K562 (cell line): ENCODE data around the gene KCNK3. TPM values are rescaled to one million over a fixed set of nuclear protein-coding genes. Genes with fewer than 3 reads are reported as not detected.

Source experiments
- ATAC-seq: fragments of 200-7000 bp; cut with Tn5 transposase; 3 replicates; pipeline ENCODE4 v1.9.1; 2020; ENCODE audit warnings: moderate library complexity
- BruUV-seq: library from RNA; stranded (reverse); fragments of 400-500 nt; replicated peaks from 2 replicates; lab custom pipeline; 2021; lab: Mats Ljungman, UMichigan
- CTCF ChIA-PET: fragments of 300-600 bp; formaldehyde crosslinking; extraction: SDS; loops from one replicate; lab custom pipeline; 2021; ENCODE audit warnings: low intra/inter-chr PET ratio; lab: Yijun Ruan, JAX
- POLR2A ChIA-PET: fragments of 300-600, 350-650 bp; sonication (Branson Sonifier 250); formaldehyde crosslinking; extraction: SDS; loops from one replicate; lab custom pipeline; 2021; ENCODE audit warnings: antibody characterized with exemption, inconsistent platforms; lab: Yijun Ruan, JAX
- DNase-seq, 4 experiments: peaks; one replicate each; pipeline versions ENCODE4 v3.0.0 to v3.0.0-alpha.2; 2011 to 2018; ENCODE audit warnings: low spot score in 3 of 4, mixed read lengths in 3 of 4; ENCODE audit errors: extremely low read depth in 1 of 4
- FAIRE-seq: peaks from 2 replicates; lab custom pipeline; 2011; peaks lifted over from hg19 to GRCh38; lab: Jason Lieb, UNC
- H2AFZ ChIP-seq: 2 replicates; pipeline ENCODE4 v1.6.0; 2011; ENCODE audit warnings: low read depth, low read length, control low read depth, inconsistent platforms
- H3K27ac ChIP-seq: fragments of 200-600 bp; 3 replicates; pipeline ENCODE4 v1.8.0; 2011; ENCODE audit warnings: low read depth, mild to moderate bottlenecking, control low read depth, inconsistent platforms, low read length, moderate library complexity, mixed read lengths; ENCODE audit errors: extremely low read depth
- H3K27me3 ChIP-seq, 2 experiments: fragments of 300-600 bp in 1 of 2; 2 replicates in 1 of 2; 3 replicates in 1 of 2; pipeline versions ENCODE4 v1.6.0 to v1.8.0; 2011; ENCODE audit warnings: inconsistent platforms in 2 of 2, low read length in 2 of 2, mild to moderate bottlenecking in 1 of 2, mixed read lengths in 1 of 2, moderate library complexity in 1 of 2; ENCODE audit not compliant: control insufficient read depth in 2 of 2, insufficient read depth in 2 of 2
- H3K36me3 ChIP-seq: fragments of 300-600 bp; 3 replicates; pipeline ENCODE4 v1.8.0; 2011; ENCODE audit warnings: mild to moderate bottlenecking, low read length, inconsistent platforms; ENCODE audit not compliant: control insufficient read depth, insufficient read depth
- H3K4me1 ChIP-seq, 2 experiments: fragments of 200-600 bp in 1 of 2; replicated peaks in 1 of 2; 2 replicates in 1 of 2; 3 replicates in 1 of 2; pipeline versions ENCODE4 v1.5.1 to v1.8.0; 2011; ENCODE audit warnings: inconsistent platforms in 2 of 2, low read length in 2 of 2, mild to moderate bottlenecking in 1 of 2, mixed read lengths in 1 of 2, moderate library complexity in 1 of 2; ENCODE audit not compliant: control insufficient read depth in 2 of 2, insufficient read depth in 2 of 2
- H3K4me2 ChIP-seq: 2 replicates; pipeline ENCODE4 v1.6.1; 2011; ENCODE audit warnings: low read length, control low read depth, inconsistent platforms, mixed read lengths; ENCODE audit not compliant: insufficient read depth
- H3K4me3 ChIP-seq: fragments of 200-600 bp; sonication (generic), shearing (Covaris generic); 2 replicates; pipeline ENCODE4 v1.5.1; 2016; ENCODE audit warnings: control low read depth, inconsistent platforms
- H3K79me2 ChIP-seq: fragments of 200-600 bp; 3 replicates; pipeline ENCODE4 v1.8.0; 2011; ENCODE audit warnings: low read length, inconsistent platforms; ENCODE audit not compliant: control insufficient read depth, insufficient read depth
- H3K9ac ChIP-seq, 2 experiments: 2 replicates each; pipeline versions ENCODE4 v1.6.0 to v1.6.1; 2011; ENCODE audit warnings: low read depth in 2 of 2, low read length in 2 of 2, control low read depth in 1 of 2, inconsistent platforms in 1 of 2, mild to moderate bottlenecking in 1 of 2, mixed read lengths in 1 of 2; ENCODE audit not compliant: insufficient read depth in 1 of 2
- H3K9me1 ChIP-seq: one replicate; pipeline ENCODE4 v1.6.0; 2011; ENCODE audit warnings: inconsistent platforms, mild to moderate bottlenecking, low read length, moderate library complexity; ENCODE audit not compliant: control insufficient read depth, insufficient read depth
- H3K9me3 ChIP-seq: replicated peaks from 2 replicates; pipeline ENCODE4 v1.5.1; 2011; ENCODE audit warnings: low read depth, low read length, inconsistent platforms; ENCODE audit not compliant: control insufficient read depth, insufficient read depth
- H4K20me1 ChIP-seq: replicated peaks from 2 replicates; pipeline ENCODE4 v1.6.1; 2011; ENCODE audit warnings: low read length, inconsistent platforms, mixed read lengths; ENCODE audit not compliant: control insufficient read depth, insufficient read depth
- ARID4B ChIP-seq: sonication (generic); formaldehyde crosslinking; IDR thresholded peaks from 2 replicates; pipeline ENCODE4 v1.8.0; 2022; ENCODE audit warnings: mild to moderate bottlenecking, missing genetic modification reagents
- HBP1 ChIP-seq: fragments of 450-650 bp; formaldehyde crosslinking; IDR thresholded peaks from 2 replicates; pipeline ENCODE4 v1.4.0; 2022; ENCODE audit warnings: missing genetic modification characterization
- LARP7 ChIP-seq: fragments of 450-650 bp; IDR thresholded peaks from 2 replicates; pipeline ENCODE4 v1.6.1; 2016
- ZNF395 ChIP-seq: fragments of 200-800 bp; sonication (Bioruptor generic); IDR thresholded peaks from 2 replicates; pipeline ENCODE4 v1.6.1; 2017; ENCODE audit warnings: missing genetic modification characterization, missing compliant biosample characterization
- ZNF766 ChIP-seq: fragments of 200-800 bp; sonication (Bioruptor generic); conservative IDR thresholded peaks from 2 replicates; pipeline ENCODE4 v1.6.1; 2016; ENCODE audit warnings: missing genetic modification characterization, missing compliant biosample characterization
- WGBS: fragments of 100-300 bp; shearing (Covaris generic); methylation state at CpG from one replicate; pipeline ENCODE4 v1.1.6; 2016; ENCODE audit warnings: low coverage, mixed read lengths; ENCODE audit not compliant: insufficient coverage; ENCODE audit errors: missing lambda C conversion rate; 5-methylcytosine and 5-hydroxymethylcytosine counted together
- in situ Hi-C: fragments of 300-500 bp; cut with MboI; formaldehyde crosslinking; loops from 4 replicates; pipeline ENCODE4 v1.15.0; 2018; ENCODE audit warnings: inconsistent platforms, mixed read lengths
- intact Hi-C: fragments of 100-400 bp; cut with micrococcal nuclease; formaldehyde crosslinking; loops from 2 replicates; pipeline ENCODE4 v1.14.2; 2022
- polyA plus RNA-seq, 8 experiments: library from polyadenylated mRNA; depleted of rRNA in 4 of 8; stranded (reverse) in 5 of 8; unstranded in 3 of 8; fragments of >200 nt; fragmentation: Nextera tagmentation in 2 of 8; fragmentation: Illumina TruSeq in 1 of 8; extraction: Ambion mirVana in 2 of 8; extraction: Trizol in 1 of 8; gene quantifications; 2 replicates each; pipeline versions ENCODE4 v1.2.1 to v1.2.3, GENCODE V29; 2011 to 2014; ENCODE audit warnings: inconsistent platforms in 1 of 8, missing spikeins in 1 of 8
- total RNA-seq, 7 experiments: library from RNA; depleted of rRNA in 6 of 7; stranded (reverse); fragments of >200 nt in 6 of 7; fragmentation: Illumina TruSeq in 2 of 7; extraction: Trizol in 2 of 7; gene quantifications; 2 replicates each; pipeline versions ENCODE4 v1.2.1 to v1.2.3, GENCODE V29; 2011 to 2021; ENCODE audit warnings: low replicate concordance in 1 of 7

KCNK3 gene
- total and polyA plus RNA-seq, 9 of the 15 experiments (the other 6 are each of a cell fraction or from before 2014, with no cell fraction given), result 0.01 to 0.20 (median 0.07) TPM; not detected in 5

GRCh38 chr2:26709323-26710110, 17.0 kb downstream of the KCNK3 start:
- peaks cover 9 to 84% of the 10 kb centered on the region in 2 experiments; a peak in 4 of 5 replicates for H3K27me3 ChIP-seq
- H3K36me3 ChIP-seq, result no peaks in the 10 kb centered on the region
- no peak for FAIRE-seq
- no peak for DNase-seq
- ATAC-seq, result no peak
- H3K4me1 ChIP-seq, result peaks cover 0 to 4% of the 10 kb centered on the region in 2 experiments; a peak in 1 of 5 replicates
- no peak overlapping the region for H3K27ac ChIP-seq
- no peaks in the 10 kb centered on the region for H3K79me2 ChIP-seq
- no peak overlapping the region for H3K4me3 ChIP-seq
- in situ Hi-C loops, result no loop called here
- H3K9ac ChIP-seq, result no peak overlapping the region
- WGBS, result 6% methylated on average over 16 of the region's 19 CpGs
- CTCF ChIA-PET, result no interaction called here
- H3K9me3 ChIP-seq, result no peaks in the 10 kb centered on the region
- no TSS peak for BruUV-seq
- POLR2A ChIA-PET, result interaction anchor here (0.9 to 1.1 kb wide), 2 partner anchors 15 to 137 kb away, joined by 3 to 5 read pairs; no protein-coding TSS in a partner anchor
- no peak for TF ChIP-seq HBP1 (CRISPR knock-in tag)
- TF ChIP-seq ARID4B (CRISPR knock-in tag), result no peak
- TF ChIP-seq ZNF395, result no peak
- TF ChIP-seq LARP7, result no peak
- 0 out of 2 replicates have a peak, but pooled peaks have one; percentile 22 for TF ChIP-seq ZNF766
- intact Hi-C loops, result no loop called here
- H3K9me1 ChIP-seq, result no peaks in the 10 kb centered on the region
- no peak overlapping the region for H3K4me2 ChIP-seq
- H2AFZ ChIP-seq, result no peak overlapping the region
- H4K20me1 ChIP-seq, result peaks cover 5% of the 10 kb centered on the region; the same call in 1 of the 2 replicates
